Suprapubic skin (tissue), 4 donors: ENCODE measurements around the gene TCF12. TPM values are rescaled to one million over a fixed set of nuclear protein-coding genes. Genes with fewer than 3 reads are reported as not detected.

Experiments
- DNase-seq, 2 donors: peaks; one replicate each; pipeline ENCODE4 v3.0.0-alpha.2; 2019; ENCODE audit warnings: low spot score in 2 of 2
- H3K27ac ChIP-seq: fragments of 200-600 bp; sonication (generic); one replicate; pipeline ENCODE4 v1.5.1; 2019
- H3K27me3 ChIP-seq: fragments of 200-600 bp; sonication (generic); one replicate; pipeline ENCODE4 v1.5.1; 2019
- H3K36me3 ChIP-seq: fragments of 200-600 bp; sonication (generic); one replicate; pipeline ENCODE4 v1.5.1; 2019
- H3K4me1 ChIP-seq: fragments of 200-600 bp; sonication (generic); one replicate; pipeline ENCODE4 v1.5.1; 2019
- H3K4me3 ChIP-seq: fragments of 200-600 bp; sonication (generic); one replicate; pipeline ENCODE4 v1.5.1; 2019; ENCODE audit warnings: mild to moderate bottlenecking
- H3K9me3 ChIP-seq: fragments of 200-600 bp; sonication (generic); one replicate; pipeline ENCODE4 v1.5.1; 2019
- CTCF ChIP-seq, 2 donors: fragments of 200-600 bp in 1 of 2; fragments of 450-650 bp in 1 of 2; sonication (generic) in 1 of 2; IDR thresholded peaks; one replicate each; pipeline ENCODE4 v1.5.1; 2016 to 2019; ENCODE audit warnings: antibody characterized with exemption in 2 of 2, mild to moderate bottlenecking in 1 of 2, moderate library complexity in 1 of 2
- EP300 ChIP-seq: sonication (generic); formaldehyde crosslinking; IDR thresholded peaks from one replicate; pipeline ENCODE4 v1.6.1; 2017; ENCODE audit warnings: antibody characterized with exemption
- POLR2A ChIP-seq, 2 donors: fragments of 450-650 bp; IDR thresholded peaks; one replicate each; pipeline ENCODE4 v1.6.1; 2017; ENCODE audit warnings: antibody characterized with exemption in 2 of 2, mild to moderate bottlenecking in 2 of 2, moderate library complexity in 2 of 2
- POLR2AphosphoS5 ChIP-seq, 3 donors: sonication (generic); formaldehyde crosslinking; IDR thresholded peaks; one replicate each; pipeline ENCODE4 v1.6.1; 2017; ENCODE audit warnings: antibody characterized with exemption in 3 of 3
- WGBS: methylation state at CpG from one replicate; pipeline ENCODE4 v1.1.5; 2018; 5-methylcytosine and 5-hydroxymethylcytosine counted together
- total RNA-seq, 4 donors: library from RNA; depleted of rRNA; stranded (reverse); fragments of >200 nt; gene quantifications; one replicate each; pipeline ENCODE4 v1.1.0, GENCODE V29; 2016

Gene TCF12
- total RNA-seq, 4 donors from 2014 or later, result 91.3 to 118 (median 105) TPM

GRCh38 chr15:57323806-57324589 lies 405.6 kb downstream of the TCF12 start:
- Histone ChIP-seq H3K36me3 (no peaks in the 10 kb centered on the region), H3K9me3 (no peaks in the 10 kb centered on the region), H3K4me3 (no peak overlapping the region), H3K27me3 (no peaks in the 10 kb centered on the region), H3K4me1 (peaks cover 14% of the 10 kb centered on the region), H3K27ac (no peak overlapping the region)
- no peak for DNase-seq
- WGBS, result 33% methylated on average over 6 of the region's 6 CpGs
- TF ChIP-seq EP300 (no peak), POLR2AphosphoS5 (IDR thresholded peaks at IDR 0.05) (no peak), CTCF (IDR thresholded peaks at IDR 0.05) (no peak), POLR2A (IDR thresholded peaks at IDR 0.05) (no peak)

DNA sequence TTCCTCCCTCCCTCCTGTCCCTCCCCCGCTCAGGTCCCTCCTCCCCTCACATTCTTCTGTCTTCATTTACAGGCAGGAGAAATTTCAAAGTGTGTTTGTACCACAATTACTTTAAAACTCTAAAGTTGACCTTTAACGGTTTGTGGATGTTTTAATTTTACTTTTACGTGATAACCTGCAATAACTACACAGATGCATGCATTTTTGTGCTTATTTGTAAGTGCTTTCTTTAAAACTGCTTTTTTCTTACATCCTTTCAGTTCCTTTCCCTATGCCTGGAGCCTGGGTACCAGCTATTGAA lies 406.1 kb downstream of the TCF12 start:
- peaks cover 14% of the 10 kb centered on the region for H3K4me1 ChIP-seq
- WGBS, result 82% methylated on average over 3 of the region's 3 CpGs
- no peaks in the 10 kb centered on the region for H3K9me3 ChIP-seq
- H3K27me3 ChIP-seq, result no peaks in the 10 kb centered on the region
- no peak for DNase-seq
- H3K4me3 ChIP-seq, result no peak overlapping the region
- H3K36me3 ChIP-seq, result no peaks in the 10 kb centered on the region
- TF ChIP-seq POLR2A (IDR thresholded peaks at IDR 0.05), result no peak
- no peak for TF ChIP-seq POLR2AphosphoS5 (IDR thresholded peaks at IDR 0.05)
- TF ChIP-seq EP300, result no peak
- TF ChIP-seq CTCF (IDR thresholded peaks at IDR 0.05), result no peak
- H3K27ac ChIP-seq, result no peak overlapping the region

- H3K36me3 ChIP-seq, result no peaks in the 10 kb centered on the region
- H3K9me3 ChIP-seq, result no peaks in the 10 kb centered on the region
- 81% methylated on average over 11 of the region's 11 CpGs for WGBS
- H3K4me1 ChIP-seq, result peaks cover 14% of the 10 kb centered on the region
- H3K27ac ChIP-seq, result no peak overlapping the region
- TF ChIP-seq CTCF (IDR thresholded peaks at IDR 0.05), result no peak
- TF ChIP-seq EP300, result no peak
- TF ChIP-seq POLR2A (IDR thresholded peaks at IDR 0.05), result no peak
- H3K4me3 ChIP-seq, result no peak overlapping the region
- H3K27me3 ChIP-seq, result no peaks in the 10 kb centered on the region
- DNase-seq, result no peak
These were observed 406.7 kb downstream of the TCF12 start for GRCh38 chr15:57324944-57325679.

GRCh38 chr15:57326196-57326595 lies 407.8 kb downstream of the TCF12 start:
- no peak for DNase-seq
- peaks cover 9% of the 10 kb centered on the region for H3K4me1 ChIP-seq
- H3K27ac ChIP-seq, result no peak overlapping the region
- H3K4me3 ChIP-seq, result no peak overlapping the region
- no peaks in the 10 kb centered on the region for H3K36me3 ChIP-seq
- no peaks in the 10 kb centered on the region for H3K27me3 ChIP-seq
- 94% methylated on average over 23 of the region's 23 CpGs for WGBS
- no peaks in the 10 kb centered on the region for H3K9me3 ChIP-seq
- TF ChIP-seq POLR2AphosphoS5 (IDR thresholded peaks at IDR 0.05), result no peak
- TF ChIP-seq POLR2A (IDR thresholded peaks at IDR 0.05), result no peak
- TF ChIP-seq CTCF (IDR thresholded peaks at IDR 0.05), result no peak
- no peak for TF ChIP-seq EP300

GRCh38 chr15:57327985-57328471 lies 409.6 kb downstream of the TCF12 start:
- WGBS, result 83% methylated on average over 11 of the region's 11 CpGs
- Histone ChIP-seq H3K27ac (no peak overlapping the region), H3K9me3 (no peaks in the 10 kb centered on the region), H3K27me3 (no peaks in the 10 kb centered on the region), H3K4me1 (peaks cover 9% of the 10 kb centered on the region), H3K36me3 (no peaks in the 10 kb centered on the region), H3K4me3 (no peak overlapping the region)
- TF ChIP-seq CTCF (IDR thresholded peaks at IDR 0.05) (no peak), POLR2A (IDR thresholded peaks at IDR 0.05) (no peak), EP300 (no peak), POLR2AphosphoS5 (IDR thresholded peaks at IDR 0.05) (no peak)
- no peak for DNase-seq
